OCI-LY7 (cell line): ENCODE data around the gene SLC25A1. TPM values are rescaled to one million over a fixed set of nuclear protein-coding genes. Genes with fewer than 3 reads are reported as not detected.
A peak's percentile ranks its signal among the peaks of the same experiment; 100 is the strongest.

ENCODE experiments used
- BruUV-seq: library from RNA; stranded (reverse); fragments of 400-500 nt; replicated peaks from 2 replicates; lab custom pipeline; 2021; lab: Mats Ljungman, UMichigan
- CTCF ChIA-PET: fragments of 300-600 bp; sonication (Branson Sonifier 250); formaldehyde crosslinking; loops from one replicate; lab custom pipeline; 2022; ENCODE audit warnings: antibody characterized with exemption; ENCODE audit not compliant: unreplicated experiment; lab: Charles Lee
- POLR2A ChIA-PET: fragments of 300-600 bp; sonication (Branson Sonifier 250); formaldehyde crosslinking; loops from one replicate; lab custom pipeline; 2022; ENCODE audit warnings: antibody characterized with exemption; lab: Charles Lee
- DNase-seq: peaks from one replicate; pipeline ENCODE4 v3.0.0-alpha.2; 2015; ENCODE audit warnings: low spot score
- H2AFZ ChIP-seq: fragments of 200-600 bp; sonication (generic), shearing (Covaris generic); 2 replicates; pipeline ENCODE4 v1.6.1; 2014; ENCODE audit warnings: mild to moderate bottlenecking, antibody characterized with exemption, low read length, moderate library complexity
- H3K27ac ChIP-seq: fragments of 200-600 bp; sonication (generic); 2 replicates; pipeline ENCODE4 v1.5.1; 2014; ENCODE audit warnings: mixed run types, low read depth, mild to moderate bottlenecking, moderate library complexity, low read length, inconsistent platforms; ENCODE audit not compliant: poor library complexity, severe bottlenecking
- H3K36me3 ChIP-seq: fragments of 200-600 bp; sonication (generic); 2 replicates; pipeline ENCODE4 v1.6.1; 2014; ENCODE audit warnings: mild to moderate bottlenecking, antibody characterized with exemption, low read length, moderate library complexity, mixed read lengths; ENCODE audit not compliant: insufficient read depth
- H3K4me1 ChIP-seq: fragments of 200-600 bp; sonication (generic); 2 replicates; pipeline ENCODE4 v1.5.1; 2014; ENCODE audit warnings: mild to moderate bottlenecking, low read length; ENCODE audit not compliant: insufficient read depth, poor library complexity, severe bottlenecking
- H3K4me2 ChIP-seq: fragments of 200-600 bp; sonication (generic); 2 replicates; pipeline ENCODE4 v1.6.1; 2014; ENCODE audit warnings: mild to moderate bottlenecking, low read length
- H3K4me3 ChIP-seq: fragments of 200-600 bp; sonication (generic); 2 replicates; pipeline ENCODE4 v1.5.1; 2014; ENCODE audit warnings: mild to moderate bottlenecking, low read depth, low read length; ENCODE audit not compliant: poor library complexity, severe bottlenecking
- H3K79me2 ChIP-seq: fragments of 200-600 bp; sonication (generic); 2 replicates; pipeline ENCODE4 v1.6.1; 2016; ENCODE audit warnings: low read depth, mild to moderate bottlenecking, low read length, moderate library complexity, mixed read lengths; ENCODE audit not compliant: insufficient read depth
- H3K9me2 ChIP-seq: fragments of 200-600 bp; sonication (generic); 2 replicates; pipeline ENCODE4 v1.6.1; 2016; ENCODE audit warnings: mild to moderate bottlenecking, low read length, mixed read lengths; ENCODE audit not compliant: insufficient read depth
- H3K9me3 ChIP-seq: fragments of 200-600 bp; sonication (generic); 2 replicates; pipeline ENCODE4 v1.6.1; 2014; ENCODE audit warnings: mild to moderate bottlenecking, mixed run types, low read length, mixed read lengths
- H4K20me1 ChIP-seq: fragments of 200-600 bp; sonication (generic); 2 replicates; pipeline ENCODE4 v1.6.1; 2014; ENCODE audit warnings: mild to moderate bottlenecking, antibody characterized with exemption, low read length, moderate library complexity, mixed read lengths; ENCODE audit not compliant: insufficient read depth
- CTCF ChIP-seq: fragments of 200-600 bp; sonication (generic); conservative IDR thresholded peaks from 2 replicates; pipeline ENCODE4 v1.5.1; 2014; ENCODE audit warnings: mild to moderate bottlenecking, antibody characterized with exemption, low read length, moderate library complexity, mixed read lengths
- EZH2phosphoT487 ChIP-seq: fragments of 200-600 bp; sonication (generic); IDR thresholded peaks from 2 replicates; pipeline ENCODE4 v1.6.1; 2018; ENCODE audit warnings: low read depth, borderline replicate concordance, mild to moderate bottlenecking, mixed run types, antibody characterized with exemption, low read length, moderate library complexity, mixed read lengths
- intact Hi-C: fragments of 100-400 bp; cut with micrococcal nuclease; formaldehyde crosslinking; loops from one replicate; pipeline ENCODE4 v1.10.0; 2022; ENCODE audit not compliant: unreplicated experiment
- total RNA-seq, 2 experiments: library from RNA; depleted of rRNA in 1 of 2; stranded (reverse); fragments of >200 nt in 1 of 2; shearing (Covaris generic) in 1 of 2; gene quantifications; 2 replicates each; pipeline ENCODE4 v1.2.3, GENCODE V29; 2014 to 2022

SLC25A1 gene
- total RNA-seq, 2 experiments from 2014 or later: 59.5 to 117 TPM

GRCh38 chr22:19173047-19174035, 5.2 kb downstream of the SLC25A1 start:
- Histone ChIP-seq H3K4me3 (peak overlapping the region; percentile 97), H3K27ac (peak overlapping the region; percentile 65), H2AFZ (no peak overlapping the region), H3K9me2 (no peaks in the 10 kb centered on the region), H3K79me2 (peaks cover 48% of the 10 kb centered on the region), H3K4me2 (peak overlapping the region; percentile 96), H4K20me1 (0 out of 2 replicates have a peak, but pooled peaks cover 5% of the 10 kb centered on the region), H3K9me3 (no peaks in the 10 kb centered on the region), H3K36me3 (peaks cover 22% of the 10 kb centered on the region; the same call in 1 of the 2 replicates), H3K4me1 (peaks cover 55% of the 10 kb centered on the region)
- intact Hi-C loops: no loop called here
- TF ChIP-seq CTCF: no peak
- TF ChIP-seq EZH2phosphoT487: no peak
- DNase-seq: peak; percentile 49
- BruUV-seq: no TSS peak
- CTCF ChIA-PET: interaction anchor here (0.7 to 0.9 kb wide), 2 partner anchors 29 to 115 kb away, joined by 3 to 4 read pairs; partner anchors contain the start of gene ESS2
- POLR2A ChIA-PET: interaction anchor here (0.8 to 1.5 kb wide), 7 partner anchors 9 to 310 kb away, joined by 3 to 6 read pairs (median 4); partner anchors contain the start of genes CDC45 and ESS2

GRCh38 chr22:19172213-19173046, 6.1 kb downstream of the SLC25A1 start:
- peaks cover 53% of the 10 kb centered on the region for H3K4me1 ChIP-seq
- no peak for DNase-seq
- H3K9me2 ChIP-seq: no peaks in the 10 kb centered on the region
- H3K79me2 ChIP-seq: peaks cover 44% of the 10 kb centered on the region
- peak overlapping the region; percentile 97 for H3K4me3 ChIP-seq
- POLR2A ChIA-PET: interaction anchor here (0.8 kb wide), 1 partner anchor 28 kb away, joined by 5 read pairs; the partner anchor contains the start of gene ESS2
- H3K4me2 ChIP-seq: peak overlapping the region; percentile 96
- TF ChIP-seq CTCF (no peak), EZH2phosphoT487 (no peak)
- H3K36me3 ChIP-seq: peaks cover 22% of the 10 kb centered on the region; the same call in 1 of the 2 replicates
- intact Hi-C loops: no loop called here
- no peaks in the 10 kb centered on the region for H3K9me3 ChIP-seq
- H2AFZ ChIP-seq: peak overlapping the region; percentile 42; the same call in 1 of the 2 replicates
- no TSS peak for BruUV-seq
- H4K20me1 ChIP-seq: 0 out of 2 replicates have a peak, but pooled peaks cover 5% of the 10 kb centered on the region
- CTCF ChIA-PET: no interaction called here
- peak overlapping the region; percentile 65 for H3K27ac ChIP-seq
